ENCODE data around the gene MLLT6. TPM values are rescaled to one million over a fixed set of nuclear protein-coding genes. Genes with fewer than 3 reads are reported as not detected.

The MLLT6 gene
- total and polyA plus RNA-seq, 2 of the 13 experiments (the other 11 are each of a cell fraction or from before 2014, with no cell fraction given): 50.7 to 69.5 TPM

- TF ChIP-seq SALL2 (CRISPR knock-in tag; IDR thresholded peaks at IDR 0.05): no peak; the same call in 1 of the 2 replicates
- TF ChIP-seq ZNF326 (CRISPR knock-in tag; IDR thresholded peaks at IDR 0.05; ENCODE audit: borderline replicate concordance): no peak
- no peak for TF ChIP-seq THAP8 (CRISPR knock-in tag; IDR thresholded peaks at IDR 0.05; ENCODE audit: borderline replicate concordance)
- TF ChIP-seq ZNF746 (CRISPR knock-in tag; IDR thresholded peaks at IDR 0.05): peak; percentile 76
- 0 out of 2 replicates have a peak, but pooled peaks have one; percentile 27 for TF ChIP-seq HNF1B (CRISPR knock-in tag; IDR thresholded peaks at IDR 0.05)
- no peak; the same call in 1 of the 2 replicates for TF ChIP-seq ZC3H4 (CRISPR knock-in tag; IDR thresholded peaks at IDR 0.05; ENCODE audit: borderline replicate concordance)
- TF ChIP-seq ZNF558 (CRISPR knock-in tag; IDR thresholded peaks at IDR 0.05; ENCODE audit: borderline replicate concordance): 0 out of 2 replicates have a peak, but pooled peaks have one; percentile 57
- no peak for TF ChIP-seq NAIF1 (CRISPR knock-in tag; IDR thresholded peaks at IDR 0.05; ENCODE audit: borderline replicate concordance)
Measured at GRCh38 chr17:38748149-38748891, 43.2 kb downstream of the MLLT6 start, which contains the start of gene PCGF2 (continued).

- Histone ChIP-seq H2AFZ (ENCODE audit: low read length) (no peak overlapping the region), H3K27me3 (ENCODE audit: control insufficient read depth in 1 of 2, insufficient read depth in 2 of 2, low read length in 2 of 2) (no peaks in the 10 kb centered on the region; a peak in 1 of 5 replicates), H3K27ac (ENCODE audit: extremely low read length, insufficient read depth, low read length) (peak overlapping the region; percentile 68), H3K4me2 (ENCODE audit: low read depth, low read length) (peak overlapping the region; percentile 91), H3K4me3 (replicated peaks in 1 of 3; ENCODE audit: insufficient read depth in 1 of 3, low read depth in 2 of 3, low read length in 3 of 3) (peak overlapping the region; percentile 82 to 93 (median 84)), H3K4me1 (ENCODE audit: insufficient read depth, low read length) (peaks cover 52% of the 10 kb centered on the region), H4K20me1 (ENCODE audit: insufficient read depth, low read length) (no peaks in the 10 kb centered on the region), H3K9ac (ENCODE audit: insufficient read depth, low read depth, low read length) (peak overlapping the region; percentile 68), H3K79me2 (ENCODE audit: insufficient read depth, low read length) (peaks cover 44% of the 10 kb centered on the region), H3K9me3 (ENCODE audit: low read length) (no peaks in the 10 kb centered on the region), H3K36me3 (replicated peaks in 1 of 2; ENCODE audit: control insufficient read depth in 1 of 2, insufficient read depth in 2 of 2, low read length in 2 of 2) (no peaks in the 10 kb centered on the region; a peak in 1 of 5 replicates)
- intact Hi-C loops (cut with micrococcal nuclease; ENCODE audit: unreplicated experiment): loop anchor here (2.0 kb wide), 1 partner anchor 18 kb away; the partner anchor contains the start of gene CISD3
- FAIRE-seq (no peak), ATAC-seq (no peak), DNase-seq (ENCODE audit: low spot score) (no peak)
- no TSS peak for BruUV-seq (replicated peaks)
- in situ Hi-C loops (cut with HindIII; ENCODE audit: extremely low pct_ligation_motif_present, low pct_unique_long_range_greater_than_20kb): no loop called here
- WGBS (ENCODE audit: low lambda C conversion rate): 3% methylated on average over 12 of the region's 32 CpGs
- ChIA-PET CTCF (ENCODE audit: low intra/inter-chr PET ratio, low total read pairs) (no interaction called here), POLR2A (interaction anchor here (1.1 to 4.4 kb wide), 7 partner anchors 18 to 121 kb away, joined by 4 to 57 read pairs (median 6); partner anchors contain the start of genes CISD3 and LASP1)
- TF ChIP-seq ZNF749 (CRISPR knock-in tag; IDR thresholded peaks at IDR 0.05; ENCODE audit: borderline replicate concordance) (peak; percentile 55; the same call in 1 of the 2 replicates), ZNF317 (CRISPR knock-in tag; IDR thresholded peaks at IDR 0.05) (no peak), ZSCAN20 (CRISPR knock-in tag; IDR thresholded peaks at IDR 0.05; ENCODE audit: borderline replicate concordance) (no peak), ZNF776 (CRISPR knock-in tag; IDR thresholded peaks at IDR 0.05) (no peak), MIER3 (CRISPR knock-in tag; IDR thresholded peaks at IDR 0.05; ENCODE audit: borderline replicate concordance) (no peak), HMG20A (CRISPR knock-in tag; IDR thresholded peaks at IDR 0.05; ENCODE audit: borderline replicate concordance) (no peak), ZNF333 (CRISPR knock-in tag; IDR thresholded peaks at IDR 0.05; ENCODE audit: borderline replicate concordance) (0 out of 2 replicates have a peak, but pooled peaks have one; percentile 1), MAFF (IDR thresholded peaks at IDR 0.05; ENCODE audit: low read depth, low read length) (no peak), ZNF772 (CRISPR knock-in tag; IDR thresholded peaks at IDR 0.05) (0 out of 2 replicates have a peak, but pooled peaks have one; percentile 17), RORA (CRISPR knock-in tag; IDR thresholded peaks at IDR 0.05) (no peak), FLYWCH1 (CRISPR knock-in tag; IDR thresholded peaks at IDR 0.05) (no peak), ZNF589 (CRISPR knock-in tag; conservative IDR thresholded peaks at IDR 0.05) (peak; percentile 10; the same call in 1 of the 2 replicates), ARHGAP35 (CRISPR knock-in tag; IDR thresholded peaks at IDR 0.05; ENCODE audit: borderline replicate concordance) (no peak), SSRP1 (CRISPR knock-in tag; IDR thresholded peaks at IDR 0.05) (no peak)
Measured at GRCh38 chr17:38748892-38749222, 43.8 kb downstream of the MLLT6 start.

All from HepG2 (cell line).